ENCODE measurements around the gene MEGF9. TPM values are rescaled to one million over a fixed set of nuclear protein-coding genes. Genes with fewer than 3 reads are reported as not detected.

The MEGF9 gene
- total RNA-seq, 1 donor from 2014 or later, result 20.6 TPM

GRCh38 chr9:120736881-120737280, 22.6 kb upstream of the MEGF9 start:
- Mint-ChIP-seq H3K4me3 (ENCODE audit: unreplicated experiment) (no peak overlapping the region), H3K36me3 (ENCODE audit: low read depth) (no peaks in the 10 kb centered on the region)
- DNase-seq (ENCODE audit: low spot score), result no peak

DNA sequence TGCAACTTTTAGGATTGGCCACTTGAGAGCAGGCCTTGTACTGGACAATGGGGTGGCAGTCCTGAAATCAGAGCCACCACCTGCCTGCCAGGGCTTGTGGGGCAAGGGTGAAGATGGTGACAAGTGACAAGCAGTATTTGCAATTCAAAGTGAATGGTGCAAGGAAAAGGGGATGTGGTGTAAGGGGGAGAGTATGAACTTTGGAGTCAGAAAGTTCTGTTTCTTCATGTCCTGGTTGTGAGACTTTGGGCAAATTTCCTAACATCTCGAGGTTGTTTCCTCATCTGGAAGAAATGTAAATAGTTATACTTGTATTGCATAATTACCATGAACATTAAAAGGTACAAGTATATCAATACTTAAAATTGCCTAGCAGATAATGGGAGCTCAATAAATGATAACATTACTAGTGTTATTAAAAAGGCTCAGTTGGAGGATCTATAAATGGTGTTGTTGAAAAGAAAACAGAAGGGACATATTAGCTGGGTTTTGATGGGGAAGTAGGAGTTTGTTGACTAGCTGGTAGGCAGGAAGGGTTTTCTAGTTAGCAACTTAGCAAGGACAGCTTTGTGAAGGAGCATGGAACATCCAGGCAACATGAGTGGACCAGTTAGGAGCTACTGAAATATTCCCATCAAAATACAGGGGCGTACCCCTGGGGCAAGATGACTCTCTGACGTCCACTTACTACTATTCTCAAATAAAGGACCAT, 21.3 kb upstream of the MEGF9 start:
- H3K27me3 Mint-ChIP-seq (ENCODE audit: low read depth), result no peaks in the 10 kb centered on the region
- no peak overlapping the region for H3K4me3 Mint-ChIP-seq (ENCODE audit: unreplicated experiment)
- no peaks in the 10 kb centered on the region for H3K36me3 Mint-ChIP-seq (ENCODE audit: low read depth)
- TF ChIP-seq, protein P1, sequence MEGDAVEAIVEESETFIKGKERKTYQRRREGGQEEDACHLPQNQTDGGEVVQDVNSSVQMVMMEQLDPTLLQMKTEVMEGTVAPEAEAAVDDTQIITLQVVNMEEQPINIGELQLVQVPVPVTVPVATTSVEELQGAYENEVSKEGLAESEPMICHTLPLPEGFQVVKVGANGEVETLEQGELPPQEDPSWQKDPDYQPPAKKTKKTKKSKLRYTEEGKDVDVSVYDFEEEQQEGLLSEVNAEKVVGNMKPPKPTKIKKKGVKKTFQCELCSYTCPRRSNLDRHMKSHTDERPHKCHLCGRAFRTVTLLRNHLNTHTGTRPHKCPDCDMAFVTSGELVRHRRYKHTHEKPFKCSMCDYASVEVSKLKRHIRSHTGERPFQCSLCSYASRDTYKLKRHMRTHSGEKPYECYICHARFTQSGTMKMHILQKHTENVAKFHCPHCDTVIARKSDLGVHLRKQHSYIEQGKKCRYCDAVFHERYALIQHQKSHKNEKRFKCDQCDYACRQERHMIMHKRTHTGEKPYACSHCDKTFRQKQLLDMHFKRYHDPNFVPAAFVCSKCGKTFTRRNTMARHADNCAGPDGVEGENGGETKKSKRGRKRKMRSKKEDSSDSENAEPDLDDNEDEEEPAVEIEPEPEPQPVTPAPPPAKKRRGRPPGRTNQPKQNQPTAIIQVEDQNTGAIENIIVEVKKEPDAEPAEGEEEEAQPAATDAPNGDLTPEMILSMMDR (IDR thresholded peaks at IDR 0.05), result no peak
- H3K9me3 Mint-ChIP-seq (ENCODE audit: low read depth), result no peaks in the 10 kb centered on the region
- no peak for DNase-seq (ENCODE audit: low spot score)
- H3K4me1 Mint-ChIP-seq (ENCODE audit: low read depth), result peaks cover 27% of the 10 kb centered on the region
- H3K27ac Mint-ChIP-seq (ENCODE audit: unreplicated experiment), result no peak overlapping the region

More at GRCh38 chr9:120736881-120737280, 22.6 kb upstream of the MEGF9 start:
- Mint-ChIP-seq H3K9me3 (ENCODE audit: low read depth) (no peaks in the 10 kb centered on the region), H3K27me3 (ENCODE audit: low read depth) (no peaks in the 10 kb centered on the region), H3K4me1 (ENCODE audit: low read depth) (peaks cover 14% of the 10 kb centered on the region), H3K27ac (ENCODE audit: unreplicated experiment) (no peak overlapping the region)
- TF ChIP-seq, protein P1 (IDR thresholded peaks at IDR 0.05), result no peak

GRCh38 chr9:120734607-120735410, 20.5 kb upstream of the MEGF9 start:
- no peak for DNase-seq (ENCODE audit: low spot score)
- Mint-ChIP-seq H3K4me1 (ENCODE audit: low read depth) (peaks cover 35% of the 10 kb centered on the region), H3K4me3 (ENCODE audit: unreplicated experiment) (no peak overlapping the region), H3K9me3 (ENCODE audit: low read depth) (no peaks in the 10 kb centered on the region), H3K27ac (ENCODE audit: unreplicated experiment) (no peak overlapping the region), H3K27me3 (ENCODE audit: low read depth) (no peaks in the 10 kb centered on the region), H3K36me3 (ENCODE audit: low read depth) (no peaks in the 10 kb centered on the region)
- TF ChIP-seq, protein P1 (IDR thresholded peaks at IDR 0.05), result no peak

DNA sequence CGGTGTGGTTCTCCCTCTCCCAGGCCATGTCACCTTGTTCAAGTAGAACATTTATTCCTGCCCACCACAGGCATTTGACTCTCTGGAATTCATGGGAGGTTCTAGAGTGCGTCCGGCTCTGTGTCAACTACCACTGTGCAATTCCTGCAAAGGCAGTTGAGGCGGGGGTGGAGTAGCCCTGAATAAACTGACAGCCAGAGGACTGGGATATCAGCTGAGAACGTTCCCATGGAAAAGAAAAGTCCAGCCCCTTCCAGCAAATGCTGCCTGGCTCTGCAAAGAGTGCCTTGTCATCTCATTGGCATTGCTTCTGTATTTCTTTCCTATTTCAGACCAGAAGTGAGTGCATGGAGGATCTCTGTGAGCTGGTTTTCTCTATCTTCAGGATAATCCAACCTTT, 18.9 kb upstream of the MEGF9 start:
- H3K27ac Mint-ChIP-seq (ENCODE audit: unreplicated experiment), result peak overlapping the region; percentile 92
- H3K27me3 Mint-ChIP-seq (ENCODE audit: low read depth), result no peaks in the 10 kb centered on the region
- H3K36me3 Mint-ChIP-seq (ENCODE audit: low read depth), result no peaks in the 10 kb centered on the region
- DNase-seq (ENCODE audit: low spot score), result no peak
- no peaks in the 10 kb centered on the region for H3K9me3 Mint-ChIP-seq (ENCODE audit: low read depth)
- H3K4me1 Mint-ChIP-seq (ENCODE audit: low read depth), result peaks cover 40% of the 10 kb centered on the region
- TF ChIP-seq, protein P1 (IDR thresholded peaks at IDR 0.05), result no peak
- H3K4me3 Mint-ChIP-seq (ENCODE audit: unreplicated experiment), result no peak overlapping the region

GRCh38 chr9:120730654-120731514, 16.6 kb upstream of the MEGF9 start:
- TF ChIP-seq, protein P1 (IDR thresholded peaks at IDR 0.05), result no peak
- peaks cover 40% of the 10 kb centered on the region for H3K4me1 Mint-ChIP-seq (ENCODE audit: low read depth)
- H3K9me3 Mint-ChIP-seq (ENCODE audit: low read depth), result no peaks in the 10 kb centered on the region
- no peak for DNase-seq (ENCODE audit: low spot score)
- no peaks in the 10 kb centered on the region for H3K27me3 Mint-ChIP-seq (ENCODE audit: low read depth)
- H3K4me3 Mint-ChIP-seq (ENCODE audit: unreplicated experiment), result no peak overlapping the region
- H3K36me3 Mint-ChIP-seq (ENCODE audit: low read depth), result no peaks in the 10 kb centered on the region
- H3K27ac Mint-ChIP-seq (ENCODE audit: unreplicated experiment), result peak overlapping the region; percentile 90

All from chondrocyte (in vitro differentiated cells).